ENCODE results near the gene TRAK2.
A peak's percentile ranks its signal among the peaks of the same experiment; 100 is the strongest.
"Not testable (repeated sequence)": the region's sequence is repeated elsewhere in the genome, so short reads cannot be mapped to it uniquely, and the experiment has no call there.

Gene TRAK2

DNA sequence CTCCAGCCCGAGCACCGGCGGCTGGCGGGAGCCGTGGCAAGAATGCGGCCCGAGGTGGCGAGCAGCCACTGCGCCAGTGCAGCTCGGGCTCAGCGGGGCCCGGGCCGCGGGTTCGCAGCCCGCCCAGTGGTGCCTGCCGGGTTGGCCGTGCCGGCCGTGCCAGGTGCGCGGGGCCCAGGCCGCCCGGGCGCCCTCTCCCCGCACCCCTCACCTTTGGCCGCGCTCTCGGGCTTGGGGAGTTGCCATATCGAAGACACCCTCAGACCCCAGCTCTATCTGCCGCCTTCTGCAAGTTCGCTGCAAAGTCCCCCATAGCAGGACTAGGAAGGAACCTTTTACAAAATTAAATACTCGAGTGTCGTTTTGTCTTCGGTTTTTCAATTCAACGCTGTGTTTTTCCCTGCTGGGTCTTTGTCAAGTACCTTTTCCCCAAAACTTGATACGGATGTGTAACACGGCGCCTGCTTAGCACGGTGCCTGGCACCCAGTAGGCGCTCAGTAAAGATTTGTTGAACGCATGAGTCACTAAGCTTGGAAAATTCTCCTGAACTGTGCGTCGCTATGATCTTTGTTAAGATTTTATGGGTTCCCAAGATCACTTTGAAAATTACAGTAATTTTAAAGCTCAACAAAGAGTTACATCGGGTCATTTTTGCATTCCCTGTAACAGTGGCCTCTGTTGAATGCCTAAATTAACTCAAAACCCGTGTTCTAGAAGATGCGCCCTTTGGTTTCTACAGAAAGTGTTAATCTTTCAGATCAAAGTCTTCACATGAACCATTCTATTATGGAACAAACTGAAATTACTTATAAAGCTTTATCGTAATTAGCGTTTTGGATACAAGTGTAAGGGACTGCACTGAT lies 1.0 kb upstream of the TRAK2 start:
- no peak for DNase-seq (ENCODE audit: low spot score)

DNA sequence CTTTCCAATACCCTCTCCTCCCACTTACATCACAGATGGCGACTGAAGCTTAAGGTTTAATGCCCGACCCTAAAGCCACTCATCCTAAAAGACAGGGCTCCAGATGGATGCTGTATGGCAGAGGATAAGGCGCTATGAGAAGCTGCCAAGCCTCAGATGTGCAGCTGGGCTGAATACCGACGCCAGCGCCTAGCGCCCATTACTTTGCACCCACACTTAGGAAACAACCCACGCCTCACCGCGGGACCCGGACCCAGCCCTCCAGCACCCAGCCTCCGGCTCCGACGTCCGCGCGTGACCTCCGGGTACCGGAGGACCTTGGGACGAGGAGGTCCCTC lies 335 bp downstream of the TRAK2 start:
- DNase-seq (ENCODE audit: low spot score) = no peak

DNA sequence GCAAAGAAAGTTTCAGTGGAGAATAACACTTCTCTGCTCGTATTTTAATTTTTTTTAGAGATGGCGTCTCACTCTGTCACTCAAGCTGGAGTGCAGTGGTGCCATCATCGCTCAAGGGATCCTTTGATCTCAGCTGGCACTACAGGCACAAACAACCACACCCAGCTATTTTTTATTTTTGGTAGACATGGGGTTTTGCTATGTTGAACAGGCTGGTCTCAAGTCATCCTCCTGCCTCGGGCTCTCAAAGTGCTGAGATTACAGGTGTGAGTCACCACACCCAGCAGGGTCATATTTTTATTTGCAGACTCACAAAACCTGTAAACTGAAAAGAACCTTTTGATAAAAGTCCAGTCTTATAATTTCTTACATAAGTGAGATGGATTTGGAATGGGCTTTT lies 2.6 kb downstream of the TRAK2 start:
- DNase-seq (ENCODE audit: low spot score) = peak; percentile 79

DNA sequence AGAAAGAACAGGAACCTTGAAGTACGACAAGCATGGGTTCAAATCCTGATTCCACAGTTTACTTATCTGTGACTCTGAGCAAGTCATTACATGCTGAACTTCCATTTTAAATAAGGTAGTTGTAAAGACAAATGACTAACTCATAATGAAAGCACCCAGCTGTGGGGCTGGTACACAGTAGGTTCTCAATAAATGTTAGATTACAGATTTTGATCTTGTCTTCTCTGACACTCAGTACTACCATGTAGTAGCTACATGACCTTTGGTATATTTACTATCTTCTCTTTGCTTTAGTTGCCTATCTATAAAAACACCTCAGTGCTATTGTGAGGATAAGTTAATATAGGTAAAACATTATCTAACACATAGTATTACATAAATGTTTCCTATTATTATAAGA lies 3.2 kb downstream of the TRAK2 start:
- no peak for DNase-seq (ENCODE audit: low spot score)

DNA sequence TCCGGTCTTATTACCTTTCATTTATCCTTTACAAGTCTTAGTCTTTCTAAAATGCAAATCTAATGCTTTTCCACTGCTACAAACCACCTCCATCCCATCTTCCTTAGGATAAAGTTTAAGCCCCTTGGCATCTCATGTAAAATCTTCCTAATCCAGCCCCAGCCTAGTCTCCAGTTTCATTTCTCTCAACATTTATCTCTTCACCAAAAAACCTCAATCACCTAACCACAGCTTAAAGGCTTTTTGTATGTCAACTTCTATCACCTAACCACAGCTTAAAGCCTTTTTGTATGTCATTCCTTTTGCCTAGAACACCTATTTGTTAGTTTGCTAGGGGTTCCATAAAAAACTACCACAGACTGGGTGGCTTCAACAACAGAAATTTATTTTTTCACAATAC lies 4.2 kb downstream of the TRAK2 start:
- DNase-seq (ENCODE audit: low spot score) = peak; percentile 39

DNA sequence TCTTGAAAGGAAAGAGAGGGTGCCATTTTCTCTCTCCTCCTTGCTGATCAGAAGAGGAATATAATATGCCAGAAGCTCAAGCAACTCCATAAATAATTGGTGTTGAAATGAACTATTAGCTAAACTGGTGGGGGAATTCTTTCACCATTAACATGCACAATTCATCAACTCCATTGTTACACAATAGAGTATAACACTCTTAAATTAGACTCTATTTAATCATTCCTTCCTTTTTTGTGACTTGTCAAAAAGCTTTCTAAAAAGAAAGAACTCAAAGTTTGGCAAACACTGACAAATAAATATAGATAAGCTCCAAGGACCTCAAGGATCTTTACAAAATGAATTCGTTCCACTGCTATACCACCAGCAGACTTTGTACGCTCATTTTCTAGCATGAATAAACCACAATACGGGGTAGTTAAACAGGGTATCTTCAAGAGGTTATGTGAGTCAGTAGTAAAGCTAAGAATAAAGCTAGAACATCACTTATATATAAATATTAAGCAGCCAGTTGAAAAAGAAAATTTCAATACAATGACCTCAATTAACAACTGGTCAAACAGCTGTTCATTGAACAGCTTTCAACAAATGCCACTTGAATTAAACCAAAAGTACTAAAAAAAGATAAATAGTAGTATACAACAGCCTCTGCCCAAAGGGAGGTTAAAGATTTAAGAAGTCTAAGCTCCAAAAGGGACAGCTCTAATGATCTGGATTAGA lies 6.4 kb downstream of the TRAK2 start:
- no peak for DNase-seq (ENCODE audit: low spot score)

DNA sequence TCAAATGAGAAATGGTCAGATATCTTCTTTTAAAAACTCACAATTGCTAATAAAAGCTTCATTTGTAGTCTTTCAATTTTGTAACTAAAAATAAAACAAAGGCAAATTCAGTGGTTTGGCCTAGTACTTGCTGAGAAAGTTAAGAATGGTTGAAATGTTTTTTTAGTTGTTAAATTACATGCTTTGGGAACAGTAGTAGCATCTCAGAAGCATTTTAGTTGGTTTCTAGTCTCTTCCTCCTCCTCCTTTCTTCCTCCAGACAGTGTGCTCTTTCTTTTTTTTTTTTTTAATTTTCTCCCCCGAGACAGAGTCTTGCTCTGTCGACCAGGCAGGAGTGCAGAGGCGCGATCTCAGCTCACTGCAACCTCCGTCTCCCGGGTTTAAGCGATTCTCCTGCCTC lies 9.8 kb downstream of the TRAK2 start:
- DNase-seq (ENCODE audit: low spot score) = no peak

DNA sequence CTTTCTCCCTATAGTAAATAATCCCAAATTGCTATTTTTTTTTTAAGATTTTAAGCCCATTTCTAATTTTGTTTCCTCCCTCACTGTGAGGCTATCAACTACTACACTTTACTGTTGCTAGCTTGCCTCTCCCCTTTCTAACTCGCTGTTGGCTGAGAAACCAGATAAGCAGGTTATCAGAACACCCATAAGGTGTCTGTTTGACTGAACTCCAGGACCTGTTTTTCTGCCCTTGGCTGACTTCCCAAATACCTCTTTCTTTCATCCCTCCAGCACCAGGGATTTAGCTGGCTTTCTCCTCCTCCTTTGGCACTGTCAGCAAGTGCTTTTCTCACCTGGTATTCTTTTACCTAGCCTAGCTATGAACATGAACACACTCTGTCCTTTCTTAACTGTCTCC lies 11.1 kb downstream of the TRAK2 start:
- DNase-seq (ENCODE audit: low spot score) = no peak

DNA sequence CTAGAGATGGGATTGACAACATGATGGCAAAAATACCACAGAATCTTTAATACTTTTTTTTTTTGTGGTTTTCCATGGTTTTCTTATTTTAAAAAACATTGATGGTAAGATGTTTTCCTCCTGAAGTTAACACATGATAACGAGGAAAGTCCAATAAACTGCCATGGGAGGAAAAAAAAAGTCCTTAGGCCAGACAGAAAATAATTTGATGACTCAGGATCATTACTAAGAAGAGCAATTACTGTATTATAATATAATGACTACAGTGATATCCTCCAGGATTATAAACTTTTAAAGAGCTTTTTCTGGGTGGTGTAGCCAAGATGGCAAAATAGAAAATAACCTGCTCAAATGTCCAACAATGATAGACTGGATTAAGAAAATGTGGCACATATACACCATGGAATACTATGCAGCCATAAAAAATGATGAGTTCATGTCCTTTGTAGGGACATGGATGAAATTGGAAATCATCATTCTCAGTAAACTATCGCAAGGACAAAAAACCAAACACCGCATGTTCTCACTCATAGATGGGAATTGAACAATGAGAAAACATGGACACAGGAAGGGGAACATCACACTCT lies 11.8 kb downstream of the TRAK2 start:
- not testable (repeated sequence) for DNase-seq (ENCODE audit: low spot score)

DNA sequence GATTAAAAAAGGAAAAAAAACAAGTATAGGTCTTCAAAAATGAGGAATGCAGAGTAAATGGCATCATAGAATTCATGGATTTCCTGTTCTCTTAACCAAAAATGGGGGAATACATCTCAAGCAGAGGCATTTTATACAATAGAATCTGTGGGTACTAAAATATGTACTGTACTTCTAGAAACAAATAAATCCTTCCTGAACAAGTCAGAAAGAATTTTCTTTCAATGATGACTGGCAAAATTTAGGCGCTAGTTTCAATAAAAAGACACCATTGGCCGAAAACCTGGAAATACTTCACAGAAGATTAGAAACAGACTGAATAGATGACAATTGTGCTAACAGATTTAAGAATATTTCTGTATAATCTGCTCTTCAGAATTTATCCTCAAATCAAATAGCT lies 15.1 kb downstream of the TRAK2 start:
- no peak for DNase-seq (ENCODE audit: low spot score)

DNA sequence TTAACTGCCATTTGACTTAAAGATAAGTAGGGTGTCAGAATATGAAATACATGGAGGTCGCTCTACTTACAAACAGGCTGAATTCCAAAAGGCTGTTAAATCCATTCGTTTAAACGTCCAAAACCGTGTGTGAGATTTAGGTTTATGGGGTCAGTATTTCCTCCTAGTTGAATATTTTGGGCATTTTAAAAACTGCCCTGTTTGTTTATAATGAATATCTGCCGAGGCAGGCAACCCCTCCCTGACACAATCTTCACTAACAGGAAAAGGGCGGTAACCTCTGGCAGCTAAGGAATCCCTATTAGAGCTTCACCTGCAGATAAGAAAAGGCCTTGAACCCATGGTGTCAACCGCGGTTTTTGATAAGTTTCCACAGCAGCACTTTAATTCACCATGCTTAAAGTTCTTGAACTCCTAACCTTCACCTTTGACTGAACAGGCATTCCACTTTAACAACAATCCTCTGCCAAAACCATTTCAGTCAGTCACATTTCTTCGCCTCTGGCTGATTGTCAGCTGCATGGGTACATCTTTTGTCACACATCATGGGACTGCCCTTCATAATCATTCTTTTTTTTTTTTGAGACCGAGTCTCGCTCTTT lies 17.8 kb downstream of the TRAK2 start:
- DNase-seq (ENCODE audit: low spot score) = no peak

DNA sequence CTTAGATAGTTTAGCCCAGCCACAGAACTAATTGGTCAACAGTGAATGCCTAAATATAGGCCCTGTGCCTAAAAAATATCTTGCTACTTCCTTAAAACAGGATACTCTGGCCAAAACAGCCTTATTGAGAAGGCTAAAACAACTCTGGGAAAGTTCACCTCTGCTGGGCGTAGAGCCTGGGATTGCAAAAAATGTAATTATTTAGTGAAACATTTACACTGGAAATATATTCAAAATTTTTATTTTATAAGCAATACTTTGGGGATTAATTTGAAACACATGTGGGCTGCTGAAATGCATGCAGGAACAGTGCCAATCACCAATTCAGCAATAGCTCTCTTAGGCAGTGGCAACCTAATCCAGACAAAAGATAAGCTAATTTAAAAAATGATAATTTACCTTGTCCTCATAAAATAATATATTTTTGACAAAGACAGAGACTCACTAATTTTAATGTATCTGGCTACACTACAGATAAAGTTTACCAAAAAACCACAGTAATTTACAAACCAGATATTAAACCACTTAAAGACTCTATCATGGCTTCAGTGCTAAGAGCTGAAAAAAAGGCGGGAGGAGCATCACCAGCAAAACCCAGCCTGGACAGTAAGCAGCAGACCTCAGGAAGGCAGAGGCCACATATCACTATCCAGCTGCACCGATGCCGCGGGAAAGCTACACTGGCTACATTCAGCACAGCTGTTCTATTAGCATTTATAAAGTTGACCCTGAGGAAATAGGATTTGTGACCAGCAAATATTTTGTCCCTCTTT lies 18.5 kb downstream of the TRAK2 start:
- no peak for DNase-seq (ENCODE audit: low spot score)

DNA sequence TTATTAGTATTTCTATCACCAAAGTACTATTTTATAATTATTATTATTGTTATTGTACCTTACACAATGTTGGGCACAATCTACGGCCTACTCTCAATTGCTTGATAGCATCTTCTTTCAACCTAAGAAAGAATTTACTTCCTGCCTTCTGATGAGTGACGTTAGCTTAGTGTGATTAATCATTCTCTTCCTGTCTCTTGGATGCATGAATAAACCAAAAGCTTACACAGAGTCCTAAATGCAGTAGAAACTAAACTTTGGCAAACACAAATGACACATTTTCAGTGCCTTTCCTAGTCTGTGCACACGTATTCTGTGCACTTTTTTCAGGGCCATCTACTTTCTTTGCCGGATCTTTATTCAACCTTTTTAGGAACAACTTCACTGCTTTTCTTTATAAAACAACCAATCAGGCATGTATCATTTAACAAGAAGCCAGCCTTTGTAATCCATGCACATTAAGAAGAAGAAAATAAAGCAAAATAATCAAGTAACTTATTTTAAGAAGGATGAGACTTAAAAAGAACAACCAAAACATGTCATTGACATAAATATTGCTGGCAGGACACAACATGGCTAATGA lies 19.1 kb downstream of the TRAK2 start:
- peak; percentile 63 for DNase-seq (ENCODE audit: low spot score)

DNA sequence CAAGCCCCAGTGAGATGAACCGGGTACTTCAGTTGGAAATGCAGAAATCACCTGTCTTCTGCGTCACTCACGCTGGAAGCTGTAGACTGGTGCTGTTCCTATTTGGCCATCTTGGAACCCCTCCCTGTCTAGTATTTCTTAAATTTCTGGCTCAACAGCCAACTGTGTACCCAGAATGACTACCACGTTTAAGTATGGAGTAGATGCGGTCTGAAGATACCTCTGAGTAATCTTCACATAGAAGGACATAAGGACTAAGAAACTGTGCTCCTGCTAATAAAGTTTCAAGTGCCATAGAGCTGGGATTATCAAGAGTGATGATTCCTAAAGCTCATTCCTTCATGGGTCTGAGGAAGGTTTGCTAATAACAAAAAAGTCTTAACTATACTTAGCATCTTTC lies 20.4 kb downstream of the TRAK2 start:
- no peak for DNase-seq (ENCODE audit: low spot score)

DNA sequence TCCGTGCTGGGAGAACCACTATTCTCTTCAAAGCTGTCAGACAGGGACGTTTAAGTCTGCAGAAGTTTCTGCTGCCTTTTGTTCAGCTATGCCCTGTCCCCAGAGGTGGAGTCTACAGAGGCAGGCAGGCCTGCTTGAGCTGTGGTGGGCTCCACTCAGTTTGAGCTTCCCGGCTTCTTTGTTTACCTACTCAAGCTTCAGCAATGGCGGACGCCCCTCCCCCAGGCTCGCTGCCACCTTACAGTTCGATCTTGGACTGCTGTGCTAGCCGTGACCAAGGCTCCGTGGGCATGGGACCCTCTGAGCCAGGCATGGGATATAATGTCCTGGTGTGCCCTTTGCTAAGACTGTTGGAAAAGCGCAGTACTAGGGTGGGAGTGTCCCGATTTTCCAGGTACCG lies 20.9 kb downstream of the TRAK2 start:
- not testable (repeated sequence) for DNase-seq (ENCODE audit: low spot score)

DNA sequence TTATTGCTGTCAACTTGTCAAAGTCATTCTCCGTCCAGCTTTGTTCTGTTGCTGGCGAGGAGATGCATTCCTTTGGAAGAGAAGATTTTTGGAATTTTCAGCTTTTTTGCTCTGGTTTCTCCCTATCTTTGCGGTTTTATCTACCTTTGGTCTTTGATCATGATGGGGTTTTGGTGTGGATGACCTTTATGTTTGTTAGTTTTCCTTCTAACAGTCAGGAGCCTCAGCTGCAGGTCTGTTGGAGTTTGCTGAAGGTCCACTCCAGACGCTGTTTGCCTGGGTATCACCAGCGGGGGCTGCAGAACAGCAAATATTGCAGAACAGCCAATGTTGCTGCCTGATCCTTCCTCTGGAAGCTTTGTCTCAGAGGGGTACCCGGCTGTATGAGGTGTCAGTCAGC lies 21.4 kb downstream of the TRAK2 start:
- not testable (repeated sequence) for DNase-seq (ENCODE audit: low spot score)

DNA sequence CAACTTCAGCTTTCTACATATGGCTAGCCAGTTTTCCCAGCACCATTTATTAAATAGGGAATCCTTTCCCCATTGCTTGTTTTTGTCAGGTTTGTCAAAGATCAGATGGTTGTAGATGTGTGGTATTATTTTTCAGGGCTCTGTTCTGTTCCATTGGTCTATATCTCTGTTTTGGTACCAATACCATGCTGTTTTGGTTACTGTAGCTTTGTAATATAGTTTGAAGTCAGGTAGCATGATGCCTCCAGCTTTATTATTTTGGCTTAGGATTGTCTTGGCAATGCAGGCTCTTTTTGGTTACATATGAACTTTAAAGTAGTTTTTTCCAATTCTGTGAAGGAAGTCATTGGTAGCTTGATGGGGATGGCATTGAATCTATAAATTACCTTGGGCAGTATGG lies 22.9 kb downstream of the TRAK2 start:
- DNase-seq (ENCODE audit: low spot score) = not testable (repeated sequence)

DNA sequence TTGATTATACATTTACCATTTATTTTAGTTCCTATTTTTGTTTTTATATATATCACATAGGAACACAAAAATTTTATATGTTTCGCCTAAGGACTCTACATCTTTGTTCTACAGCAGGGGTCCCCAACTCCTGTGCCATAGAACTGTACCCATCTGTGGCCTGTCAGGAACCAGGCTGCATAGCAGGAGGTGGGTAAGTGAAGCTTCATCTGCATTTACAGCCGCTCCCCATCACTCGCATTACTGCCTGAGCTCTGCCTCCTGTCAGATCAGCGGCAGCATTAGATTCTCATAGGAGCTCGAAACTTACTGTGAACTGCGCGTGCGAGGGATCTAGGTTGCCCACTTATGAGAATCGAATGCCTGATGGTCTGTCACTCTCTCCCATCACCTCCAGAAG lies 25.3 kb downstream of the TRAK2 start:
- DNase-seq (ENCODE audit: low spot score) = no peak

DNA sequence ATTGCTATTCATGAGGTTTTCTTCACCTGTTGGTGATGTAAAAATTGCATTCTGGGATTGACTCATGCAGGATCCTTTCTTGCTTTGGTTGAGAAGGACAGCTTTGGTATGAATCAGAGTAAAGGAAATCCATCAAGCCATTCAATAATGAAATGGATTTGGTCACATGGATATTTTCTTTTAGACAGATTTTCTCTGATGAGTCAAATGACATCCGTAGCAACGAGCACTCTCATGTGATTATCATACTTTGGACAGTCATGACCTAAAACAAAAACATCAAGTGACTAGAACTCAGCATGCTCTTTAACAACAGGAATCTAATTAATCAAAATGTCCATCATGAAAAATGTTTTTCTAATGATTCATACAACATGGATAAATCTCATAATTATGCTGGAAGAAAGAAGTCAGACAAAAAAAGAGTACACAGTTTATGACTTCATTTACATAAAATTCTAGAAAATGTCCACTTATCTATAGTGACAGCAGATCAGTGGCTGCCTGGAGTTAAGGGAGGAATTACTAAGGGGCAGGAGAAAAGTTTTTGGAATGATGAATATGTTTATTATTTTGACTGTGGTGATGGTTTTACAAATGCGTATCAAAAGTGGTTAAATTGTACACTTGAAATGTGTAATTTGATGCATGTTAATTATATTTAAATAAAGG lies 30.7 kb downstream of the TRAK2 start:
- DNase-seq (ENCODE audit: low spot score) = peak; percentile 26

DNA sequence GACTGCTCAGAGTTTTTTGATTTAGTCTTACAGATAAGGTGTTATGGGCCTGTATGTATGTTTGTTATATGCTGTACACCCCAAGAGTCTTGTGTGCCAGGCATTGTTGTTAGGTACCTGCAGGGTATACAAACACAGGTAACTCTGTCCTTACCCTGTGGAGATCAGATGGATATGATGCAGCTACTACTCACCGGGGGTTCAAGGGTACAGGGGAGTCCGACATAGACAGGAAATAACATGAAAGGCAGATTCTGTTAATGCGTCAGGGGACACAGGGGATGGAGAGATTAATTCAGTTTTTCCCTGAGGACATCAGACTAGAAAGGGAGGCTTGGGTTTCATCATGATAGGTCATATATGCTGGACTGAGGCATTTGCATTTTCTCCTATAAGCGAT lies 31.3 kb downstream of the TRAK2 start:
- DNase-seq (ENCODE audit: low spot score) = no peak

DNA sequence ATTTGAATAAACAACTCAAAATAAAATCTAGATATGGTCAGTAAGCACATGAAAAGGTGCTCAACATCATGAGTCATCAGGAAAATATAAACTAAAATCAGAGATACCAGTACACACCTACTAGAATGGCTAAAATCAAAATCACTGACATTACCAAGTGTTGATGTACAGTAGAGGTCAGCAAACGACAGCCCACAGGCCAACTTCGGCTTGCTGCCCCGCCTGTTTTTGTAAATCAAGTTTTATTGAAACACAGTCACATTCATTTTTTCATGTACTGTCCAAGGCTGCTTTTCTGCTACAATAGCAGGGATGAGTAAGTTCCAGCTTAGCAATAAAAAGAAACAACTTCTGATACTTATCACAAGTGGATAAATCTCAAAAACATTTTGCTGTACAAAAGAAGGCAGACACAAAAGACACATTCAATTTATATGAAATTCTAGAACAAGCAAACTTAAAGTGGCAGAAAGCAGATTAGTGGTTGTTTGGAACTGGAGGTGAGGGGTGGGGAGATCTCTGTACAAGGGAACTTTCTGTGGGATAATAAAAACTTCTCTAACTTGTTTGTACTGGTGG lies 32.1 kb downstream of the TRAK2 start:
- DNase-seq (ENCODE audit: low spot score) = no peak
